CD14-positive monocyte (primary cell): ENCODE measurements around the gene CREB5. TPM values are rescaled to one million over a fixed set of nuclear protein-coding genes. Genes with fewer than 3 reads are reported as not detected.

Source experiments
- DNase-seq, 3 donors: peaks; one replicate each; pipeline ENCODE4 v3.0.0-alpha.2; 2011 to 2022
- H2AFZ ChIP-seq: 2 replicates; pipeline ENCODE4 v1.6.0; 2012; ENCODE audit warnings: mild to moderate bottlenecking, low read depth, low read length, inconsistent platforms; ENCODE audit not compliant: insufficient read depth, poor library complexity, severe bottlenecking
- H3K27ac ChIP-seq, 2 donors: 1 replicate in 1 of 2; 2 replicates in 1 of 2; pipeline ENCODE4 v1.5.1; 2012 to 2013; ENCODE audit warnings: low read length in 2 of 2, control low read depth in 1 of 2, inconsistent platforms in 1 of 2, low read depth in 1 of 2, mild to moderate bottlenecking in 1 of 2
- H3K27me3 ChIP-seq, 2 donors: one replicate each; pipeline versions ENCODE4 v1.6.0 to v1.6.1; 2011 to 2013; ENCODE audit warnings: low read length in 2 of 2; ENCODE audit not compliant: control insufficient read depth in 2 of 2, insufficient read depth in 2 of 2
- H3K36me3 ChIP-seq, 2 donors: replicated peaks in 1 of 2; 1 replicate in 1 of 2; 2 replicates in 1 of 2; pipeline versions ENCODE4 v1.5.1 to v1.6.1; 2012 to 2013; ENCODE audit warnings: low read length in 2 of 2, control low read depth in 1 of 2, inconsistent platforms in 1 of 2, mild to moderate bottlenecking in 1 of 2; ENCODE audit not compliant: insufficient read depth in 2 of 2, control insufficient read depth in 1 of 2
- H3K4me1 ChIP-seq, 2 donors: 1 replicate in 1 of 2; 2 replicates in 1 of 2; pipeline versions ENCODE4 v1.5.1 to v1.6.1; 2012 to 2013; ENCODE audit warnings: low read length in 2 of 2, control low read depth in 1 of 2, inconsistent platforms in 1 of 2, mild to moderate bottlenecking in 1 of 2, moderate library complexity in 1 of 2; ENCODE audit not compliant: insufficient read depth in 2 of 2, control insufficient read depth in 1 of 2
- H3K4me2 ChIP-seq: replicated peaks from 2 replicates; pipeline ENCODE3; 2012; ENCODE audit warnings: low read length, moderate library complexity, mild to moderate bottlenecking; ENCODE audit not compliant: poor library complexity, severe bottlenecking; ENCODE audit errors: extremely low read depth
- H3K4me3 ChIP-seq, 3 experiments: fragments of 200-600 bp in 1 of 3; sonication (generic) in 1 of 3; replicated peaks in 1 of 3; 1 replicate in 2 of 3; 2 replicates in 1 of 3; pipeline ENCODE4 v1.5.1; 2011 to 2013; ENCODE audit warnings: low read length in 3 of 3, mild to moderate bottlenecking in 3 of 3, control low read depth in 2 of 3, low read depth in 2 of 3, inconsistent platforms in 1 of 3, moderate library complexity in 1 of 3
- H3K79me2 ChIP-seq: 2 replicates; pipeline ENCODE4 v1.6.0; 2012; ENCODE audit warnings: mild to moderate bottlenecking, control low read depth, inconsistent platforms, low read length, moderate library complexity; ENCODE audit not compliant: insufficient read depth
- H3K9ac ChIP-seq: 2 replicates; pipeline ENCODE4 v1.6.0; 2017; ENCODE audit warnings: low read length, mild to moderate bottlenecking; ENCODE audit not compliant: insufficient read depth, poor library complexity, severe bottlenecking
- H3K9me3 ChIP-seq, 2 donors: replicated peaks in 1 of 2; 1 replicate in 1 of 2; 2 replicates in 1 of 2; pipeline versions ENCODE4 v1.5.1 to v1.6.1; 2012 to 2013; ENCODE audit warnings: low read length in 2 of 2, control low read depth in 1 of 2; ENCODE audit not compliant: control insufficient read depth in 1 of 2, insufficient read depth in 1 of 2
- H4K20me1 ChIP-seq: 2 replicates; pipeline ENCODE4 v1.6.0; 2012; ENCODE audit warnings: mild to moderate bottlenecking, low read length, control low read depth, moderate library complexity; ENCODE audit not compliant: insufficient read depth
- H3K27ac Mint-ChIP-seq, 7 donors: one replicate each; pipeline ENCODE4 v1.8.0; 2020; ENCODE audit warnings: mild to moderate bottlenecking in 7 of 7, mixed read lengths in 7 of 7, moderate library complexity in 6 of 7, inconsistent platforms in 2 of 7
- H3K27me3 Mint-ChIP-seq, 3 donors: one replicate each; pipeline ENCODE4 v1.8.0; 2021 to 2022; ENCODE audit warnings: low read depth in 3 of 3, mild to moderate bottlenecking in 3 of 3, mixed read lengths in 3 of 3, moderate library complexity in 3 of 3, inconsistent platforms in 1 of 3
- H3K36me3 Mint-ChIP-seq, 2 donors: one replicate each; pipeline ENCODE4 v1.8.0; 2020; ENCODE audit warnings: mixed read lengths in 2 of 2, inconsistent platforms in 1 of 2, mild to moderate bottlenecking in 1 of 2
- H3K4me1 Mint-ChIP-seq: one replicate; pipeline ENCODE4 v1.8.0; 2020; ENCODE audit warnings: mild to moderate bottlenecking, mixed read lengths
- H3K4me3 Mint-ChIP-seq, 2 donors: one replicate each; pipeline ENCODE4 v1.8.0; 2020; ENCODE audit warnings: mild to moderate bottlenecking in 2 of 2, mixed read lengths in 2 of 2, moderate library complexity in 1 of 2
- H3K9me3 Mint-ChIP-seq, 7 donors: one replicate each; pipeline ENCODE4 v1.8.0; 2020 to 2022; ENCODE audit warnings: mixed read lengths in 7 of 7, mild to moderate bottlenecking in 6 of 7, moderate library complexity in 6 of 7, inconsistent platforms in 2 of 7
- CTCF ChIP-seq: fragments of 200-600 bp; IDR thresholded peaks from one replicate; pipeline ENCODE4 v1.8.0; 2022; ENCODE audit warnings: antibody characterized with exemption, mild to moderate bottlenecking
- WGBS: methylation state at CpG from one replicate; pipeline ENCODE4 v1.1.5; 2013; ENCODE audit warnings: missing lambda C conversion rate; ENCODE audit not compliant: insufficient coverage; 5-methylcytosine and 5-hydroxymethylcytosine counted together
- intact Hi-C, 2 donors: fragments of 100-400 bp; cut with micrococcal nuclease; formaldehyde crosslinking; loops; one replicate each; pipeline versions ENCODE4 v1.15.0 to v1.15.1; 2023
- polyA plus RNA-seq, 3 donors: library from polyadenylated mRNA; depleted of rRNA in 1 of 3; unstranded in 2 of 3; stranded (reverse) in 1 of 3; fragments of 300-500 nt in 2 of 3; fragments of >200 nt in 1 of 3; fragmentation: Illumina TruSeq in 2 of 3; gene quantifications; 1 replicate in 2 of 3; 2 replicates in 1 of 3; pipeline ENCODE4 v1.2.3, GENCODE V29; 2012 to 2021

CREB5 gene
- polyA plus RNA-seq, 3 donors: 25.1 to 72.3 (median 44.2) TPM

- intact Hi-C loops: no loop called here
- H3K9me3 ChIP-seq: no peaks in the 10 kb centered on the region
- peaks cover 0 to 5% of the 10 kb centered on the region in 2 donors for H3K27me3 ChIP-seq
- H3K27ac ChIP-seq: no peak overlapping the region
- H4K20me1 ChIP-seq: no peaks in the 10 kb centered on the region
- H3K4me3 ChIP-seq: no peak overlapping the region
- H3K27ac Mint-ChIP-seq: peak overlapping the region in 1 of 7 donors; percentile 29
- no peak overlapping the region for H3K4me2 ChIP-seq
- no peak overlapping the region for H2AFZ ChIP-seq
- H3K4me1 ChIP-seq: peaks cover 0 to under 1% of the 10 kb centered on the region in 2 donors
- TF ChIP-seq CTCF: no peak
- no peaks in the 10 kb centered on the region for H3K36me3 Mint-ChIP-seq
- H3K27me3 Mint-ChIP-seq: peaks cover 9 to 16% (median 10%) of the 10 kb centered on the region in 3 donors
- H3K9ac ChIP-seq: no peak overlapping the region
- H3K9me3 Mint-ChIP-seq: no peaks in the 10 kb centered on the region
- H3K36me3 ChIP-seq: no peaks in the 10 kb centered on the region
- no peak overlapping the region for H3K4me3 Mint-ChIP-seq
- DNase-seq: no peak
- H3K4me1 Mint-ChIP-seq: peaks cover 4% of the 10 kb centered on the region
- no peaks in the 10 kb centered on the region for H3K79me2 ChIP-seq
Measured at GRCh38 chr7:28841766-28842165, 429.4 kb downstream of the CREB5 start.

- Histone ChIP-seq H3K27ac (no peak overlapping the region), H3K36me3 (no peaks in the 10 kb centered on the region), H3K4me2 (no peak overlapping the region), H3K79me2 (no peaks in the 10 kb centered on the region), H4K20me1 (no peaks in the 10 kb centered on the region), H3K4me1 (no peaks in the 10 kb centered on the region), H3K27me3 (peaks cover 0 to 5% of the 10 kb centered on the region in 2 donors), H3K4me3 (no peak overlapping the region), H2AFZ (no peak overlapping the region), H3K9ac (no peak overlapping the region), H3K9me3 (no peaks in the 10 kb centered on the region)
- no peaks in the 10 kb centered on the region for H3K36me3 Mint-ChIP-seq
- intact Hi-C loops: no loop called here
- TF ChIP-seq CTCF: no peak
- 100% methylated on average over 1 of the region's 1 CpG for WGBS
- DNase-seq: no peak
- H3K27me3 Mint-ChIP-seq: peaks cover 10 to 17% (median 10%) of the 10 kb centered on the region in 3 donors
- H3K4me1 Mint-ChIP-seq: no peaks in the 10 kb centered on the region
- no peaks in the 10 kb centered on the region for H3K9me3 Mint-ChIP-seq
- H3K27ac Mint-ChIP-seq: peak overlapping the region in 1 of 7 donors; percentile 54
- no peak overlapping the region for H3K4me3 Mint-ChIP-seq
Measured at GRCh38 chr7:28842769-28843295, 430.5 kb downstream of the CREB5 start.
